GM10847 (cell line): ENCODE data around the gene PXMP2.

Experiments used
- POLR2A ChIP-seq: IDR thresholded peaks from 2 replicates; pipeline ENCODE4 v1.6.1; 2011; ENCODE audit not compliant: insufficient read length; ENCODE audit errors: extremely low read depth

The PXMP2 gene

DNA sequence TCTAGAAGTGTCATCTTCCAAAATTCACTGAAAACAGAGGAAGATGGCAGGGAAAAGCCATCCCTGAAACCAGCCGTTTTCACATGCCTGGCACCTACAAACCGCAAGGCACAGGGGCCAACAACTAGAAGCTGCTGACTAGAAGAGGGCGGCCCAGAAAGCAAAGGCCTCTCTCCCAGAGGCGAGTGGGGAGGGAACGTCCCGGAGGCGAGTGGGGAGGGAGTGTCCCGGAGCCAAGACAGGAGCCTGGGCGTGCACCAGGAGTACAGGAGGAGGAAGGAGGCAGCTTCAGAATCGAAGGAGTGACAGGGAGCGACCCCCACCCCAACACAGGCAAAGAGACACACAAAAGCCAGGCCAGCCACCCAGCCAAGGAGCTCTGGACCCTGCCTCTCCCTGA, 53.3 kb downstream of the PXMP2 start:
- no peak for TF ChIP-seq POLR2A

DNA sequence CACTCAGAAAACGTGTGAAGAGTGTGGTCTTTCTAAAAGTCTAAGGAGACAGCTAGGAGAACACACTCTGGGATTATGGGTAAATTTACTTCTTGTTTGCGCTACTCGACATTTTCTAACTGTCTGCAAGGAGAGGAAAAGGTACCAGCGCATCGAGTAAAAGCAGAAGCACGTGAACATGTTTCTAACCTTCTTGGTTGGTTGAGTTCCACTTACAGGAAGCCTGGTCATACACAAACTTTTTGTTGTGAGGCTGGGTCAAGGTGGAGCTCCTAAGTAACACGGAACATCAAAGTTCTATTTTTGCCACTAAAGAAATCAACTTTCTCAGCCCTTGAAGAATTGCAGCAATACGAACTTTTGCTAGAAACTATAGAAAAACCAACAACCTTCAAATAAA, 54.2 kb downstream of the PXMP2 start:
- no peak for TF ChIP-seq POLR2A

- TF ChIP-seq POLR2A, result no peak
Observed at GRCh38 chr12:132743831-132744230, 56.4 kb downstream of the PXMP2 start.

- TF ChIP-seq POLR2A, result no peak
Observed at GRCh38 chr12:132746613-132747012, 59.2 kb downstream of the PXMP2 start.

DNA sequence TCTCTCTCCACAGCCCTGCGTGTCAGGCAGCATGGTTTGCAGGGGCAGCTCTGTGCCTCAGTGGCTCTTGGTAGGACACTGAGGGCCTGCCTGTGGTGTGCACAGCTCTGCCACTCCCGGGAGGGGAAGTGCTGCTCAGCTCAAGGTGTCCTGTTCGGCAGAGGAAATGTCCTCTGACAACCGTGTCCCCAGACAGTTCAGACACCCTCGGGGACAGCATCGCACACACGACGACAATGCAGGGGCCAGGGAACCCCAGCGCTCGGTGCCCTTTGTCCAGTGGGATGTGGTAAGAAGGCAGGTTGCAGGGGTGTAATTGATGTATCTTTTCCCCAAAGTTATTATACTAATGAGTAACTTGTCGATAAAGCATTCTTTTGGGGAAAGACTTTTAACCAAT, 60.0 kb downstream of the PXMP2 start:
- TF ChIP-seq POLR2A, result no peak

- TF ChIP-seq POLR2A, result no peak
Observed at GRCh38 chr12:132747896-132748295, 60.5 kb downstream of the PXMP2 start.

DNA sequence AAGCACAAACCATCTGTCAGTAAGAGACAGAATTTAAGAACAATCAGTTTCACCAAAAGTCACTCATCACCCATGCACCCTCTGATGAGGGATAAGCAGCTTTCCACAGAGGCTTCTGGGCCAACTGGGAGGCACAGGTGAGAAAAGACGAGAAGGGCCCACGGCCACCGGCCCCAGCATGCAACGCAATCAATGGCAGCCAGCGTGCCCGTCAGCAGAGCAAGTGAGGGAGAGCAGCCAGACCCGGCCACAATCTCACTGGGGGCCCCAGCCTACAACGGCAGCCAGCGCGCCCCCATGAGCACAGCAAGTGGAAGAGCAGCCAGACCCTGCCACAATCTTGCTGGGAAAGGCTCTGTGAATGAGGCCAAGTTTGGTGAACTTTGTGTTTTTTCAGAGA, 60.9 kb downstream of the PXMP2 start:
- TF ChIP-seq POLR2A, result no peak

DNA sequence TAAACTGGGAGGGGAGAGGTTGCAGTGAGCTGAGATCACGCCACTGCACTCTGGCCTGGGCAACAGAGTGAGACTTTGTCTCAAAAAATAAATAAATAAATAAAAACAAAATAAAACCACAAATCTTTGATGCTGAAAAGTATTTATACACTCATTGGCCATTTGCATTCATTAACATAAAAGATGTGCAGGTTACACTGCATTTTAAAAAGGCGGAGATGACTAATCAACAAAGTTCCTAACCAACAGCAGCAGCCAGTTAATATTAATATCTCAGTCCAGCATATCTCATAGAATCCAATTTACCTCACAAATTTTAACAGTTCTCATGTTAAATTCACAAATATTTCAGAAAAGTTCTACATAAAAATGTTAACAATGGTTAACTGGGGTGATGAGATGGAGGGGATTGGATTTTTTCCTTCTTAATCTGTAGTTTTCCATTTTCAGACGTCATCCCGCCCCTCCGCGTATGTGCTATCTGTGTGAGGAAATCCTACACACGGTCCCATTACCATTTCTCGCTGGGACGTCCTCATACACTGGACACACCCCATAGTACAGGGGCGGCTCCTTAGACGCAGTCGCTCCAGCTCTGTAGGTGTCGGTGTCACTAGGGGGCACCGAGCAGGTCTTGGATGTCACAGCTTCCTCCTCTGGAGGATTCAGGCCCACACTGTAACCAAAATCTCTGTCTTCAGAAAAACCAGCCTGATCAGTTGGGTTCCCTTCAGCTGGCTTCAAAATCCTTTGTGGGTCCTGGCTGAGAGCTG, 67.0 kb downstream of the PXMP2 start:
- TF ChIP-seq POLR2A, result no peak
